Kidney (tissue), 14 donors: ENCODE measurements around the gene PRDM10. TPM values are rescaled to one million over a fixed set of nuclear protein-coding genes. Genes with fewer than 3 reads are reported as not detected.

Source experiments
- DNase-seq, 5 donors: peaks; one replicate each; pipeline ENCODE4 v3.0.0-alpha.2; 2013 to 2020
- FAIRE-seq: peaks from 2 replicates; lab custom pipeline; 2012; peaks lifted over from hg19 to GRCh38; lab: Jason Lieb, UNC
- H3K27ac ChIP-seq, 2 donors: one replicate each; pipeline ENCODE4 v1.7.0; 2013; ENCODE audit warnings: low read depth in 2 of 2, low read length in 2 of 2, inconsistent platforms in 1 of 2
- H3K27me3 ChIP-seq: one replicate; pipeline ENCODE4 v1.7.1; 2013; ENCODE audit warnings: low read length, inconsistent platforms; ENCODE audit not compliant: control insufficient read depth, insufficient read depth
- H3K36me3 ChIP-seq, 3 donors: one replicate each; pipeline versions ENCODE4 v1.7.0 to v1.7.1; 2013; ENCODE audit warnings: low read length in 3 of 3, control low read depth in 1 of 3, inconsistent platforms in 1 of 3; ENCODE audit not compliant: insufficient read depth in 3 of 3, control insufficient read depth in 2 of 3
- H3K4me1 ChIP-seq, 3 donors: one replicate each; pipeline versions ENCODE4 v1.7.0 to v1.7.1; 2013; ENCODE audit warnings: low read length in 3 of 3, inconsistent platforms in 1 of 3, low read depth in 1 of 3; ENCODE audit not compliant: control insufficient read depth in 2 of 3, insufficient read depth in 2 of 3
- H3K4me3 ChIP-seq, 3 donors: one replicate each; pipeline versions ENCODE4 v1.7.0 to v1.8.1; 2013; ENCODE audit warnings: low read length in 3 of 3, control low read depth in 1 of 3, inconsistent platforms in 1 of 3
- H3K9ac ChIP-seq, 3 donors: one replicate each; pipeline versions ENCODE4 v1.7.0 to v1.7.1; 2013; ENCODE audit warnings: low read length in 3 of 3, control low read depth in 1 of 3, inconsistent platforms in 1 of 3
- H3K9me3 ChIP-seq, 3 donors: one replicate each; pipeline versions ENCODE4 v1.7.0 to v1.7.1; 2013; ENCODE audit warnings: low read length in 3 of 3, control low read depth in 1 of 3, inconsistent platforms in 1 of 3; ENCODE audit not compliant: control insufficient read depth in 2 of 3, insufficient read depth in 1 of 3
- intact Hi-C: fragments of 100-400 bp; cut with DNase I; formaldehyde crosslinking; loops from one replicate; pipeline ENCODE4 v1.11.1; 2022
- polyA plus RNA-seq: library from polyadenylated mRNA; stranded (reverse); fragments of 350-450 nt; fragmentation: Illumina TruSeq; extraction: RNeasy Lipid Tissue Mini Kit (QIAGEN cat#74804); gene quantifications from one replicate; pipeline ENCODE4 v1.2.3, GENCODE V29; 2014; ENCODE audit warnings: low read depth, low replicate concordance; ENCODE audit not compliant: insufficient read depth
- total RNA-seq: library from RNA; stranded (reverse); fragmentation: NEBNext Ultra II Directional; extraction: Animal tissue kit (Norgen Biotek cat#: 25700); gene quantifications from one replicate; pipeline ENCODE4 v1.2.1, GENCODE V29; 2021
- TF ChIP-seq, protein P1 (sequence below): IDR thresholded peaks from 3 replicates; pipeline ENCODE4 v1.5.1; 2012; ENCODE audit warnings: mild to moderate bottlenecking, moderate library complexity, borderline replicate concordance; ENCODE audit not compliant: insufficient read depth; ENCODE audit errors: extremely low read depth
- donor health status: control.
- donor health status: control.
- donor health status: control.
- donor health status: control.
- donor health status: control.
- donor health status: DM: yes; HTN: yes; CAD: no.
- donor health status: Normal renal cell carcinoma (clear cell type).

Gene PRDM10
- total and polyA plus RNA-seq, 2 donors from 2014 or later: 1.5 to 8.0 TPM

GRCh38 chr11:129933891-129934290, 68.7 kb downstream of the PRDM10 start:
- FAIRE-seq (no peak), DNase-seq (peak in 3 of 5 donors; percentile 54 to 78 (median 63))
- Histone ChIP-seq H3K9me3 (no peaks in the 10 kb centered on the region), H3K9ac (no peak overlapping the region), H3K4me3 (no peak overlapping the region), H3K27ac (no peak overlapping the region), H3K27me3 (no peaks in the 10 kb centered on the region), H3K4me1 (no peaks in the 10 kb centered on the region), H3K36me3 (peaks cover 0 to 4% (median 0%) of the 10 kb centered on the region in 3 donors)
- TF ChIP-seq, protein P1, sequence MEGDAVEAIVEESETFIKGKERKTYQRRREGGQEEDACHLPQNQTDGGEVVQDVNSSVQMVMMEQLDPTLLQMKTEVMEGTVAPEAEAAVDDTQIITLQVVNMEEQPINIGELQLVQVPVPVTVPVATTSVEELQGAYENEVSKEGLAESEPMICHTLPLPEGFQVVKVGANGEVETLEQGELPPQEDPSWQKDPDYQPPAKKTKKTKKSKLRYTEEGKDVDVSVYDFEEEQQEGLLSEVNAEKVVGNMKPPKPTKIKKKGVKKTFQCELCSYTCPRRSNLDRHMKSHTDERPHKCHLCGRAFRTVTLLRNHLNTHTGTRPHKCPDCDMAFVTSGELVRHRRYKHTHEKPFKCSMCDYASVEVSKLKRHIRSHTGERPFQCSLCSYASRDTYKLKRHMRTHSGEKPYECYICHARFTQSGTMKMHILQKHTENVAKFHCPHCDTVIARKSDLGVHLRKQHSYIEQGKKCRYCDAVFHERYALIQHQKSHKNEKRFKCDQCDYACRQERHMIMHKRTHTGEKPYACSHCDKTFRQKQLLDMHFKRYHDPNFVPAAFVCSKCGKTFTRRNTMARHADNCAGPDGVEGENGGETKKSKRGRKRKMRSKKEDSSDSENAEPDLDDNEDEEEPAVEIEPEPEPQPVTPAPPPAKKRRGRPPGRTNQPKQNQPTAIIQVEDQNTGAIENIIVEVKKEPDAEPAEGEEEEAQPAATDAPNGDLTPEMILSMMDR: no peak
- intact Hi-C loops: no loop called here

DNA sequence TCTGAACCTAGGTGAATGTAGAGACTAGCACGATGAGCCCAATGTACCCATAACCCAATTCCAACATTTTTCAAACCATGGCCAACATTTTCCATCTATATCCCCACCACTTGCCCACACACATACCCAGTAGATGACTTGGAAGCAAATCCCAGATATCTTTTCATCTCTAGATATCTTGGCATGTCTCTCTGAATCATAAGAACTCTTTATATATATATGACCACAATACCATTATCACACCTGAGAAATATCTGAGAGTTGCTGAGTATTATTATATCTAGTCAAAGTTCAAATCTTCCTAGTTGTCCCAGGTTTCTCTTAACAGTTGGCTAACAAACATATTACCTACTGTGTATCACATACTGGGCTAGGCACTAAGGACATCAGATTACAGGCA, 69.4 kb downstream of the PRDM10 start:
- no peak overlapping the region for H3K27ac ChIP-seq
- no peaks in the 10 kb centered on the region for H3K9me3 ChIP-seq
- no peak for DNase-seq
- H3K36me3 ChIP-seq: peaks cover 0 to 4% (median 0%) of the 10 kb centered on the region in 3 donors
- TF ChIP-seq, protein P1: no peak
- H3K9ac ChIP-seq: no peak overlapping the region
- no peaks in the 10 kb centered on the region for H3K4me1 ChIP-seq
- intact Hi-C loops: no loop called here
- H3K27me3 ChIP-seq: no peaks in the 10 kb centered on the region
- FAIRE-seq: no peak
- no peak overlapping the region for H3K4me3 ChIP-seq

GRCh38 chr11:129932381-129933067, 70.1 kb downstream of the PRDM10 start:
- H3K4me3 ChIP-seq: no peak overlapping the region
- intact Hi-C loops: no loop called here
- TF ChIP-seq, protein P1: no peak
- H3K4me1 ChIP-seq: no peaks in the 10 kb centered on the region
- H3K9me3 ChIP-seq: no peaks in the 10 kb centered on the region
- H3K27ac ChIP-seq: no peak overlapping the region
- DNase-seq: no peak
- no peak for FAIRE-seq
- H3K36me3 ChIP-seq: peaks cover 0 to 4% (median 0%) of the 10 kb centered on the region in 3 donors
- H3K27me3 ChIP-seq: no peaks in the 10 kb centered on the region
- no peak overlapping the region for H3K9ac ChIP-seq
